ENCODE data around the gene LCE1A. TPM values are rescaled to one million over a fixed set of nuclear protein-coding genes. Genes with fewer than 3 reads are reported as not detected.

Gene LCE1A
- polyA plus RNA-seq, 1 donor (not counting 4 experiments of a cell fraction or from before 2014, with no cell fraction given), result not detected

- peak; percentile 73 for FAIRE-seq
- no peak overlapping the region for H2AFZ ChIP-seq (ENCODE audit: control insufficient read depth, low read length)
- no peak overlapping the region for H3K27ac ChIP-seq (ENCODE audit: control insufficient read depth, insufficient read depth, low read length)
- no peak for DNase-seq (ENCODE audit: low read depth, low spot score)
- no peaks in the 10 kb centered on the region for H3K36me3 ChIP-seq (ENCODE audit: control insufficient read depth in 2 of 2, extremely low read depth in 1 of 2, insufficient read depth in 2 of 2, low read length in 2 of 2)
- H3K27me3 ChIP-seq (ENCODE audit: control insufficient read depth, extremely low read depth, insufficient read depth, low read length), result no peaks in the 10 kb centered on the region
- dilution Hi-C loops (cut with MboI; ENCODE audit: extremely low pct_ligation_motif_present, low sequenced_read_pairs), result no loop called here
- H3K9me1 ChIP-seq (ENCODE audit: control insufficient read depth, extremely low read depth, insufficient read depth, low read length), result no peaks in the 10 kb centered on the region
- no peak overlapping the region for H3K4me2 ChIP-seq (ENCODE audit: control insufficient read depth, extremely low read depth, insufficient read depth, low read depth, low read length)
- H3K4me3 ChIP-seq (ENCODE audit: control insufficient read depth in 2 of 3, extremely low read depth in 1 of 3, insufficient read depth in 2 of 3, low read depth in 1 of 3, low read length in 3 of 3), result no peak overlapping the region
- H3K9me3 ChIP-seq (ENCODE audit: control insufficient read depth, low read depth, low read length), result no peaks in the 10 kb centered on the region
- peaks cover 14% of the 10 kb centered on the region for H3K4me1 ChIP-seq (ENCODE audit: control insufficient read depth, extremely low read depth, insufficient read depth, low read length)
- H4K20me1 ChIP-seq (ENCODE audit: control insufficient read depth, extremely low read depth, insufficient read depth, low read length), result no peaks in the 10 kb centered on the region
- H3K9ac ChIP-seq (ENCODE audit: control insufficient read depth, extremely low read depth, insufficient read depth, low read length), result no peak overlapping the region
- TF ChIP-seq EZH2 (IDR thresholded peaks at IDR 0.05; ENCODE audit: low read length), result no peak
- no peak for TF ChIP-seq CTCF (optimal IDR thresholded peaks at IDR 0.05 in 1 of 3, IDR thresholded peaks at IDR 0.05 in 1 of 3, conservative IDR thresholded peaks at IDR 0.05 in 1 of 3; ENCODE audit: extremely low read depth in 1 of 3, insufficient read depth in 2 of 3, low read length in 3 of 3)
- H3K79me2 ChIP-seq (ENCODE audit: control insufficient read depth, insufficient read depth, low read length), result no peaks in the 10 kb centered on the region
These were observed 30.8 kb downstream of the LCE1A start for GRCh38 chr1:152858062-152858461.

- peaks cover 14% of the 10 kb centered on the region for H3K4me1 ChIP-seq (ENCODE audit: control insufficient read depth, extremely low read depth, insufficient read depth, low read length)
- no peak within 1 kb of the TSS for H3K9ac ChIP-seq (ENCODE audit: control insufficient read depth, extremely low read depth, insufficient read depth, low read length)
- no peaks in the 10 kb centered on the region for H4K20me1 ChIP-seq (ENCODE audit: control insufficient read depth, extremely low read depth, insufficient read depth, low read length)
- H3K4me3 ChIP-seq (ENCODE audit: control insufficient read depth in 2 of 3, extremely low read depth in 1 of 3, insufficient read depth in 2 of 3, low read depth in 1 of 3, low read length in 3 of 3), result no peak within 1 kb of the TSS
- no peaks in the 10 kb centered on the region for H3K36me3 ChIP-seq (ENCODE audit: control insufficient read depth in 2 of 2, extremely low read depth in 1 of 2, insufficient read depth in 2 of 2, low read length in 2 of 2)
- DNase-seq (ENCODE audit: low read depth, low spot score), result no peak
- no peak within 1 kb of the TSS for H2AFZ ChIP-seq (ENCODE audit: control insufficient read depth, low read length)
- no peaks in the 10 kb centered on the region for H3K9me1 ChIP-seq (ENCODE audit: control insufficient read depth, extremely low read depth, insufficient read depth, low read length)
- dilution Hi-C loops (cut with MboI; ENCODE audit: extremely low pct_ligation_motif_present, low sequenced_read_pairs), result no loop called here
- no peaks in the 10 kb centered on the region for H3K79me2 ChIP-seq (ENCODE audit: control insufficient read depth, insufficient read depth, low read length)
- FAIRE-seq, result no peak
- no peaks in the 10 kb centered on the region for H3K9me3 ChIP-seq (ENCODE audit: control insufficient read depth, low read depth, low read length)
- H3K27me3 ChIP-seq (ENCODE audit: control insufficient read depth, extremely low read depth, insufficient read depth, low read length), result no peaks in the 10 kb centered on the region
- H3K27ac ChIP-seq (ENCODE audit: control insufficient read depth, insufficient read depth, low read length), result no peak within 1 kb of the TSS
- no peak within 1 kb of the TSS for H3K4me2 ChIP-seq (ENCODE audit: control insufficient read depth, extremely low read depth, insufficient read depth, low read depth, low read length)
- TF ChIP-seq EZH2 (IDR thresholded peaks at IDR 0.05; ENCODE audit: low read length) (no peak), CTCF (optimal IDR thresholded peaks at IDR 0.05 in 1 of 3, IDR thresholded peaks at IDR 0.05 in 1 of 3, conservative IDR thresholded peaks at IDR 0.05 in 1 of 3; ENCODE audit: extremely low read depth in 1 of 3, insufficient read depth in 2 of 3, low read length in 3 of 3) (no peak)
These were observed 32.4 kb downstream of the LCE1A start, which contains the start of gene LCE7A for GRCh38 chr1:152859696-152860095. Gene LCE7A (plus strand): TSS chr1:152859996. CDS start chr1:152860698, 702 bp downstream.
